Measurements from ENCODE around the gene MAST1. TPM values are rescaled to one million over a fixed set of nuclear protein-coding genes. Genes with fewer than 3 reads are reported as not detected.

MAST1 gene
- not detected for total RNA-seq
- long read RNA-seq, partial matches to known transcripts: 2 of 2 reads
- long read RNA-seq, other reads (novel, unspliced or antisense): 0 of 2 reads

GRCh38 chr19:12838182-12838885, at the start of gene MAST1:
MAST1 (plus strand) TSS chr19:12838515; CDS start chr19:12838573, 58 bp downstream.
- Histone ChIP-seq H3K4me3 (peak within 1 kb of the TSS; percentile 54), H3K36me3 (no peaks in the 10 kb centered on the region), H3K27me3 (ENCODE audit: low read depth) (peaks cover 100% of the 10 kb centered on the region), H3K9me3 (replicated peaks) (no peaks in the 10 kb centered on the region), H3K4me1 (peaks cover 33% of the 10 kb centered on the region), H3K27ac (replicated peaks) (no peak within 1 kb of the TSS)
- intact Hi-C loops (cut with micrococcal nuclease): no loop called here
- TF ChIP-seq CTCF (IDR thresholded peaks at IDR 0.05; ENCODE audit: borderline replicate concordance): peak; percentile 63
- no peak for DNase-seq

GRCh38 chr19:12788682-12789097, 49.6 kb upstream of the MAST1 start:
- no peak for TF ChIP-seq CTCF (IDR thresholded peaks at IDR 0.05; ENCODE audit: borderline replicate concordance)
- Histone ChIP-seq H3K4me1 (peaks cover 91% of the 10 kb centered on the region), H3K4me3 (peak overlapping the region; percentile 76), H3K27ac (replicated peaks) (peak overlapping the region; percentile 96), H3K9me3 (replicated peaks) (no peaks in the 10 kb centered on the region), H3K36me3 (no peaks in the 10 kb centered on the region), H3K27me3 (ENCODE audit: low read depth) (no peaks in the 10 kb centered on the region)
- intact Hi-C loops (cut with micrococcal nuclease): no loop called here
- peak; percentile 87 for DNase-seq

GRCh38 chr19:12789098-12789903, 49.0 kb upstream of the MAST1 start:
- intact Hi-C loops (cut with micrococcal nuclease): no loop called here
- H3K9me3 ChIP-seq (replicated peaks): no peaks in the 10 kb centered on the region
- H3K36me3 ChIP-seq: no peaks in the 10 kb centered on the region
- no peak for DNase-seq
- H3K4me1 ChIP-seq: peaks cover 91% of the 10 kb centered on the region
- H3K4me3 ChIP-seq: peak overlapping the region; percentile 76
- TF ChIP-seq CTCF (IDR thresholded peaks at IDR 0.05; ENCODE audit: borderline replicate concordance): no peak
- no peaks in the 10 kb centered on the region for H3K27me3 ChIP-seq (ENCODE audit: low read depth)
- peak overlapping the region; percentile 96 for H3K27ac ChIP-seq (replicated peaks)

- TF ChIP-seq CTCF (IDR thresholded peaks at IDR 0.05; ENCODE audit: borderline replicate concordance): no peak
- Histone ChIP-seq H3K4me3 (peak overlapping the region; percentile 76), H3K4me1 (peaks cover 89% of the 10 kb centered on the region), H3K27ac (replicated peaks) (peak overlapping the region; percentile 96), H3K36me3 (no peaks in the 10 kb centered on the region), H3K27me3 (ENCODE audit: low read depth) (no peaks in the 10 kb centered on the region), H3K9me3 (replicated peaks) (no peaks in the 10 kb centered on the region)
- intact Hi-C loops (cut with micrococcal nuclease): no loop called here
- peak; percentile 97 for DNase-seq
These were observed 48.3 kb upstream of the MAST1 start for GRCh38 chr19:12789904-12790619.

GRCh38 chr19:12790628-12791344, 47.5 kb upstream of the MAST1 start:
- intact Hi-C loops (cut with micrococcal nuclease): no loop called here
- Histone ChIP-seq H3K4me3 (peak overlapping the region; percentile 76), H3K27ac (replicated peaks) (peak overlapping the region; percentile 96), H3K27me3 (ENCODE audit: low read depth) (no peaks in the 10 kb centered on the region), H3K4me1 (peaks cover 85% of the 10 kb centered on the region), H3K9me3 (replicated peaks) (no peaks in the 10 kb centered on the region), H3K36me3 (no peaks in the 10 kb centered on the region)
- no peak for TF ChIP-seq CTCF (IDR thresholded peaks at IDR 0.05; ENCODE audit: borderline replicate concordance)
- DNase-seq: no peak

Measured in left ventricle myocardium inferior (tissue), 1 donor.